Common myeloid progenitor, CD34-positive (primary cell): ENCODE results near the gene MYH9.

Experiments used
- CTCF ChIA-PET: fragments of 350-600 bp; sonication (Branson Sonifier 250); formaldehyde crosslinking; loops from one replicate; lab custom pipeline; 2021; ENCODE audit warnings: antibody characterized with exemption; lab: Charles Lee
- POLR2A ChIA-PET: fragments of 350-600 bp; sonication (Branson Sonifier 250); formaldehyde crosslinking; loops from one replicate; lab custom pipeline; 2021; ENCODE audit warnings: antibody characterized with exemption; lab: Charles Lee
- DNase-seq, 3 donors: peaks; one replicate each; pipeline versions ENCODE4 v3.0.0 to v3.0.0-alpha.2; 2013
- H3K27ac ChIP-seq, 2 experiments: 1 replicate in 1 of 2; 2 replicates in 1 of 2; pipeline ENCODE4 v1.7.0; 2013; ENCODE audit warnings: inconsistent platforms in 2 of 2, low read length in 2 of 2, mild to moderate bottlenecking in 2 of 2, low read depth in 1 of 2, moderate library complexity in 1 of 2; ENCODE audit not compliant: severe bottlenecking in 2 of 2, insufficient read depth in 1 of 2, poor library complexity in 1 of 2
- H3K27me3 ChIP-seq, 5 experiments: replicated peaks in 2 of 5; 1 replicate in 3 of 5; 2 replicates in 2 of 5; pipeline versions ENCODE4 v1.6.1 to v1.7.0; 2013; ENCODE audit warnings: low read length in 4 of 5, mild to moderate bottlenecking in 2 of 5, moderate library complexity in 2 of 5, inconsistent platforms in 1 of 5; ENCODE audit not compliant: insufficient read depth in 5 of 5, control insufficient read depth in 4 of 5
- H3K36me3 ChIP-seq, 4 experiments: 1 replicate in 2 of 4; 2 replicates in 2 of 4; pipeline versions ENCODE4 v1.6.1 to v1.7.0; 2013; ENCODE audit warnings: low read length in 3 of 4, control low read depth in 1 of 4, mild to moderate bottlenecking in 1 of 4; ENCODE audit not compliant: control insufficient read depth in 4 of 4, insufficient read depth in 4 of 4
- H3K4me1 ChIP-seq, 4 experiments: 1 replicate in 3 of 4; 2 replicates in 1 of 4; pipeline versions ENCODE4 v1.6.1 to v1.7.1; 2013; ENCODE audit warnings: low read length in 3 of 4, mild to moderate bottlenecking in 3 of 4, control low read depth in 1 of 4, inconsistent platforms in 1 of 4, moderate library complexity in 1 of 4; ENCODE audit not compliant: control insufficient read depth in 4 of 4, insufficient read depth in 4 of 4; ENCODE audit errors: control extremely low read depth in 1 of 4
- H3K4me3 ChIP-seq, 7 experiments: 1 replicate in 4 of 7; 2 replicates in 3 of 7; pipeline versions ENCODE4 v1.5.1 to v1.7.0; 2013; ENCODE audit warnings: mild to moderate bottlenecking in 7 of 7, low read length in 6 of 7, moderate library complexity in 6 of 7, inconsistent platforms in 2 of 7, low read depth in 2 of 7, control low read depth in 1 of 7; ENCODE audit not compliant: insufficient read depth in 4 of 7, control insufficient read depth in 1 of 7; ENCODE audit errors: extremely low read depth in 1 of 7
- H3K9me3 ChIP-seq, 5 experiments: 1 replicate in 4 of 5; 2 replicates in 1 of 5; pipeline versions ENCODE4 v1.6.1 to v1.7.1; 2013; ENCODE audit warnings: low read length in 4 of 5, mild to moderate bottlenecking in 2 of 5, inconsistent platforms in 1 of 5, low read depth in 1 of 5, moderate library complexity in 1 of 5; ENCODE audit not compliant: control insufficient read depth in 4 of 5, insufficient read depth in 2 of 5; ENCODE audit errors: control extremely low read depth in 1 of 5
- WGBS: methylation state at CpG from one replicate; pipeline ENCODE4 v1.1.5; 2013; ENCODE audit not compliant: insufficient coverage; 5-methylcytosine and 5-hydroxymethylcytosine counted together

The MYH9 gene

GRCh38 chr22:36343720-36344105, 44.1 kb downstream of the MYH9 start:
- no peaks in the 10 kb centered on the region for H3K27me3 ChIP-seq
- CTCF ChIA-PET = interaction anchor here (1.0 to 1.8 kb wide), 4 partner anchors 9 to 112 kb away, joined by 4 to 11 read pairs (median 4); no protein-coding TSS in a partner anchor
- 91% methylated on average over 9 of the region's 9 CpGs for WGBS
- H3K27ac ChIP-seq = no peak overlapping the region
- peaks cover 19 to 88% (median 62%) of the 10 kb centered on the region in 4 experiments for H3K36me3 ChIP-seq
- H3K4me3 ChIP-seq = no peak overlapping the region
- no peaks in the 10 kb centered on the region for H3K9me3 ChIP-seq
- POLR2A ChIA-PET = interaction anchor here (0.6 to 1.5 kb wide), 2 partner anchors 10 to 124 kb away, joined by 4 read pairs; no protein-coding TSS in a partner anchor
- DNase-seq = no peak
- H3K4me1 ChIP-seq = no peaks in the 10 kb centered on the region

DNA sequence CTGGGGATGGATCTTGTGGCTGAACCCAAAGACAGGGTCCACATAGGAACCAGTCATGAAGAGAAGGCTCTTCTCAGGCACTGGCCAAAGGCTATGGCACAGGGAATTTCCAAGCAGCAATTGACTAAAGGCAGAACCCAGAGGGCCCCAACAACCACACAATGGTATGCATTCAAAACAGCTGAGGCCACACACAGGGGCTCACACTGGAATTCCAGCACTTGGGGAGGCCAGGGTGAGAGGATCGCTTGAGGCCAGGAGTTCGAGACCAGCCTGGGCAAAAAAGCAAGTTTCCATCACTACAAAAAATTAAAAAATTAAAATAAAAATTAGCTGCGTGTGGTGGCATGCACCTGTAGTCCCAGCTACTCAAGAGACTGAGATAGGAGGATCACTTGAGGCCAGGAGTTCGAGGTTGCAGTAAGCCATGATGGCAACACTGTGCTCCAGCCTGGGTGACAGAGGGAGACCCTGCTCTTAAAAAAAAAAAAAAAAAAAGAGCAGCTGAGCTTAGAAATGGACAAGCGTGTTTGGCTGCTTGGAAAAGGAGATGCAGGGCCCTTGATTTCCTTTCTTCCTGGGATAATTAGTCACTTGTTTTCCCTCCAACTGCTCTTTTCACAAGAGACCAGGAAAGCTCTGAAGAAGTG, 44.6 kb downstream of the MYH9 start:
- Histone ChIP-seq H3K4me3 (no peak overlapping the region), H3K27me3 (no peaks in the 10 kb centered on the region), H3K4me1 (peaks cover 0 to 2% (median 1%) of the 10 kb centered on the region in 4 experiments), H3K36me3 (peaks cover 19 to 85% (median 62%) of the 10 kb centered on the region in 4 experiments), H3K9me3 (no peaks in the 10 kb centered on the region), H3K27ac (no peak overlapping the region)
- CTCF ChIA-PET = interaction anchor here (0.9 to 1.8 kb wide), 6 partner anchors 9 to 113 kb away, joined by 3 to 11 read pairs (median 4); no protein-coding TSS in a partner anchor
- WGBS = 100% methylated on average over 1 of the region's 5 CpGs
- POLR2A ChIA-PET = interaction anchor here (0.6 kb wide), 1 partner anchor 124 kb away, joined by 4 read pairs; no protein-coding TSS in a partner anchor
- DNase-seq = no peak

GRCh38 chr22:36341640-36342041, 46.1 kb downstream of the MYH9 start:
- Histone ChIP-seq H3K4me1 (peaks cover 6 to 18% (median 15%) of the 10 kb centered on the region in 4 experiments), H3K9me3 (no peaks in the 10 kb centered on the region), H3K27ac (no peak overlapping the region), H3K27me3 (no peaks in the 10 kb centered on the region), H3K36me3 (peaks cover 17 to 82% (median 65%) of the 10 kb centered on the region in 4 experiments), H3K4me3 (no peak overlapping the region)
- WGBS = 96% methylated on average over 9 of the region's 10 CpGs
- DNase-seq = no peak
- ChIA-PET CTCF (interaction anchor here (1.3 kb wide), 1 partner anchor 9 kb away, joined by 3 read pairs; no protein-coding TSS in a partner anchor), POLR2A (no interaction called here)

DNA sequence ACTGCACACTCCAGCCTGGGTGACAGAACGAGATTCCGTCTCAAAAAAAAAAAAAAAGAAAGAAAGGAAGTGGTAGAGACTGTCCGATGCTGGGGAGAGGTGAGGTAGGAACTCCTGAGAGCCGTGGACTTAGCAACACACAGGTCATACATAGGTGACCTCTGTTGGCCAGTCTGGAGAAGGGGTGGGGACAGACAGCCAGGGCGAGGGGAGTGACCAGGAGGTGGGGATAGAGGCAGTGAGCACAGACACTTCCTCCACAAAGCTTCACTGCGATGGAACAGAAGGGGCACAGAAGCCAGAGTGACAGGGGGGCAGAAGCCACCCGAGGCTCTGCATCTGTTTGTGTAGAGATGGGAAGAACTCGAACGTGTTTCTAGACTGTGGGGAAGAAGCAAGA, 47.1 kb downstream of the MYH9 start:
- Histone ChIP-seq H3K27ac (no peak overlapping the region), H3K36me3 (peaks cover 17 to 84% (median 70%) of the 10 kb centered on the region in 4 experiments)
- POLR2A ChIA-PET = no interaction called here

DNA sequence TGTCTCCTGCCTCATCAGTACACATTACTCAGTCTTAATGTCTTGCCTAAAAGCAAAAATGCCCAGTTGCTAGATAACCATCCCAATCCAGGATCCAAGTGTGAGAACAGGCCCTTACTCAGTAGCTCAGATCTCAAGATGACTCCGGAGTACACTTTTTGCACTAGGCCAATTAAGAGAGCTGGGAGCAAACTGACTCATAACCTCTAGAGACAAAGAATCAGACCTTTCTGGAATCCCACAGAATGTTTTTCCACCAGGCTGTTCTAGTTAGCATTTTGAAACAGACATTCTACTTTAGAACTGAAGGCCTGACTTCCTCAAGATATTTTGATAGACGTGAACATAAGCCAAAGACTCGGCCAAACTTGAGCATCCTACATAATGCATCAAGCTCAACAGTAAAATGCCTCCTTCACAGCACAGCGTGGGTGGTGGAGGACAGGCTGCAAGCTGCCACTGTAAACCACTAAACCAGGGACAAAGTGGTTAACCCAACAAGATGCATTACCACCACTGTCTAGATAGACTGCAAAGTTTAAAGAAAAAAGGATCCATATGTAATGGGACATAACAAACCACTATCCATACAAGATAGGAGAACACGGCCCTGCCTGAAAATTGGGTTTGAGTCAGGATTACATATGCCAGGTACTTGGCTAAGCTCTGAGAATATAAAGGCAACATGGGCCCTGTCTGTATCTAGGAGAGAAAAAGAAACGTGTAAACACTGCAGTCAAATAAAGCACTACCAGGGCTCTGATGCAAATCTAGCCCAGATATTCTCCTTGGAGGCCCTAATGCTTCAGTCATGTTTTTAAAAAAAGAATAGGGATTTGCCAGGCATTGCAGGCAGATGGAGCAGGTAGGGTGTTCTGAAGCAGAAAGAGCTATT, 48.3 kb downstream of the MYH9 start:
- peaks cover 12 to 40% (median 35%) of the 10 kb centered on the region in 4 experiments for H3K4me1 ChIP-seq
- DNase-seq = no peak
- ChIA-PET CTCF (interaction anchor here (0.6 to 1.7 kb wide), 3 partner anchors 12 to 131 kb away, joined by 3 to 7 read pairs (median 6); no protein-coding TSS in a partner anchor), POLR2A (no interaction called here)
- no peak overlapping the region for H3K27ac ChIP-seq
- H3K36me3 ChIP-seq = peaks cover 17 to 88% (median 67%) of the 10 kb centered on the region in 4 experiments
- no peak overlapping the region for H3K4me3 ChIP-seq
- H3K9me3 ChIP-seq = no peaks in the 10 kb centered on the region
- WGBS = 96% methylated on average over 5 of the region's 6 CpGs
- H3K27me3 ChIP-seq = no peaks in the 10 kb centered on the region

More for the DNA sequence above, 47.1 kb downstream of the MYH9 start:
- H3K9me3 ChIP-seq = no peaks in the 10 kb centered on the region
- WGBS = 91% methylated on average over 4 of the region's 9 CpGs
- no peak overlapping the region for H3K4me3 ChIP-seq
- DNase-seq = no peak
- peaks cover 8 to 28% (median 23%) of the 10 kb centered on the region in 4 experiments for H3K4me1 ChIP-seq
- CTCF ChIA-PET = interaction anchor here (1.0 to 1.7 kb wide), 2 partner anchors 13 to 44 kb away, joined by 3 to 6 read pairs; no protein-coding TSS in a partner anchor
- H3K27me3 ChIP-seq = no peaks in the 10 kb centered on the region

GRCh38 chr22:36337365-36338130, 50.2 kb downstream of the MYH9 start:
- POLR2A ChIA-PET = interaction anchor here (0.6 kb wide), 1 partner anchor 26 kb away, joined by 3 read pairs; no protein-coding TSS in a partner anchor
- WGBS = 33% methylated on average over 6 of the region's 8 CpGs
- peaks cover 14 to 84% (median 54%) of the 10 kb centered on the region in 4 experiments for H3K36me3 ChIP-seq
- peak in 1 of 3 donors; percentile 29 for DNase-seq
- CTCF ChIA-PET = interaction anchor here (0.7 to 1.5 kb wide), 2 partner anchors 35 to 133 kb away, joined by 3 read pairs; no protein-coding TSS in a partner anchor
- H3K4me3 ChIP-seq = peak overlapping the region in 1 of 7 experiments; percentile 17
- no peaks in the 10 kb centered on the region for H3K9me3 ChIP-seq
- H3K27me3 ChIP-seq = no peaks in the 10 kb centered on the region
- peaks cover 24 to 59% (median 54%) of the 10 kb centered on the region in 4 experiments for H3K4me1 ChIP-seq
- H3K27ac ChIP-seq = no peak overlapping the region
